HG02852 (cell line): ENCODE measurements around the gene TMC8.

Experiments used
- ATAC-seq: cut with Tn5 transposase; IDR thresholded peaks from one replicate; pipeline ENCODE4 v1.9.1; 2021; ENCODE audit warnings: mild to moderate bottlenecking, moderate library complexity; ENCODE audit not compliant: unreplicated experiment

TMC8 gene

DNA sequence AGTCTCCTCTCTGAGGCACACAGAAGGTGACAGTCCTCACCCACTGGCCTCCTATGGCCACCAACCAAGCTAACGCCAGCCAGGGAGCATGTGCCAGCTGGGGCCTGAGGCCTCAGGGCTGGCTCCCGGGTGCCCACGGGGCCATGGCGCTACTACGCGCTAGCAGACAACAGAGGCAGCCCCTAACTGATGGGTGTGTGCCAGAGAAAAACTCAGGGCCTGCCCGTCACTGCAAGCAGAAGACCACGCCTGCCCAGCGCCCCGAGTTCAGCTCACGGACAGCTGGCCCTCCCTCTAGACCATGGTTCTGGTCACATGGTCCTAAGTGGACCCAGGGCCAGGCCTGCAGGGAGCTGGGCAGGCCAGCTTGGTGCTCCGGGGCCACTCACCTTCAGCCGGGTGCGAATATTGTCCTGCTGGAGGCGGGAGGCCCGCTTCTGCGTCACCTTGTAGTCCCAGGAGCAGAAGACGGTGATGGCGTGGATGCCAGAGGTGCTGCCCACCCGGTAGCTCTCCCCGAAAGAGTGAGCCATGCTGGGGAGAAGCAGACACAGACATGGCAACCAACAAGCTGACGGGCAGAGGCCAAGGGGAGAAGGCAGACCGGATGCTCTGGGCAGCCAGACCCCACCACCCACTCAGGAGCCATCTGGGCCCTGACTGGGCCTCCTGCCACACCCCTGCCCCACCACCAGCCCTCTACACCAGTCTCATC lies 8.2 kb upstream of the TMC8 start:
- ATAC-seq: no peak

DNA sequence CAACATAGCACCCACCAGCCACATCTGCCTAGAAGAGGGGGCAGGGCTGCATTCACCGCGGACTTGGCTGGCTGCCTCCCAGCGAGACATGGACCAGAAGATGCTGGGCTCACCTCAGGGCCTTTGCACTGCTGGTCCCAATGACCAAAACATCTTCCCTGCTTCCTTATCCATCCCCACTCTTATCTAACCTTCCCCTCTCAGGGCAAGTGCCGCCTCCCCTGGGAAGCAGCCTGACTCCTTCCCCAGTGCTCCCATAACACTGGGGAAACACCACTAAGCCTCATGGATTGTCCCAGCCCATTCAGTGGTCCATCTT lies 7.7 kb upstream of the TMC8 start:
- ATAC-seq: no peak

DNA sequence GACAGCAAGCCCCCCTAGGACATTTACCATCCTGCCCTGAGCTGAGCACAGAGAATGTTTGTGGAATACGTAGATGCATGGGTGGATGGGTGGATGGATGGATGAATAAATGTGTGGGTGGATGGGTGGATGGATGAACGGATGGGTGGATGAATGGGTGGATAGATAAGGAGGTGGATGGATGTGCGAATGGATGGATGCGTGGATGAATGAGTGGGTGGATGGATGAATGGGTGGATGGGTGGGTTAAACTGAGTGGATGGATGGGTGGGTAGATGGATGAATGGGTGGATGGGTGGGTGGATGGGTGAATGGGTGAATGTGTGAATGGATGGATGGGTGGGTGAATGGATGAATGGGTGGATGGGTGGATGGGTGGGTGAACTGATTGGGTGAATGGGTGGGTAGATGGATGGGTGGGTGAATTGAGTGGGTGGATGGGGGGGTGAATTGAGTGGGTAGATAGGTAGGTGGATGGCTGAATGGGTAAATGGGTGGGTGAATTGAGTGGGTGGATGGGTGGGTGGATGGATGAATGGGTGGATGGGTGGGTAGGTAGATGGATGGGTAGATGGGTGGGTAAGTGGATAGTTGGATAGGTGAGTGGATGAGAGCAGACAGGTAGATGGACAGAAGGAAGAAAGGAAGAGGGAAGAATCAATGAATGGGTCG lies 7.2 kb upstream of the TMC8 start:
- no peak for ATAC-seq

DNA sequence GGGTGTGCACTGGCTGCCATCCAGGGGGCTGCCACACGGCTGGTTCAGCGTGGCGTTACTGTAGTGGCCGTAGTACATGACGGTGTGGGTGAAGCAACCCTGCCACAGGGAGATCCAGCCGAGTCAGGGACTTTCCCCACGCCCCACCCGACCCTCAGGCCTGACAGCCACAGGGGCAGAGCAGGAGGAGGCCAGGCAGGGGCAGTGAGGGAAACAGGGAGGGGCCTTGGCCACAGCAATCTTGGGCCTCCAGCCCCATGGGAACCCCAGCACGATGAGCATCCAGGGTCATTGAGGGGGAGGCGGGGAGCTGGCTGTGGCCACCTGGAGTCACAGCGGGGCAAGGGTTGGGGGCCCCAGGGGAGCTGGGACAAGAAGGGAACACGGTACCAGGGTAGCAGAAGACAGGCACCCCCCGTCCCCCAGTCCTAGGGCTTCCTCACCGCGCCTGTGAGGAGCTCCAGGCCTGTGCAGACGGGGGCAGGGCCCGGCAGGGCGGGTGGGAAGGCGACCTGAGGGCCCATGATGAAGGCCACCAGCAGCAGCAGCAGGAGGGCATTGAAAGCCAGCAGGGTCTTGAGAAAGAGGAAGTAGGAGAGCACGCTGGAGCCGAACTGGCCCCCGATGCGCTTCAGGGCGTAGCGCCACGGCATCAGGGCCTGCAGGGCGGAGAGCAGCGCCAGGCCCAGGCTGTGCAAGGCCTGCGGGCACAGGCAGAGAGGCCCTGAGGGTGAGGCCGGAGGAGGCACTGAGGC lies 6.3 kb upstream of the TMC8 start:
- ATAC-seq: no peak

DNA sequence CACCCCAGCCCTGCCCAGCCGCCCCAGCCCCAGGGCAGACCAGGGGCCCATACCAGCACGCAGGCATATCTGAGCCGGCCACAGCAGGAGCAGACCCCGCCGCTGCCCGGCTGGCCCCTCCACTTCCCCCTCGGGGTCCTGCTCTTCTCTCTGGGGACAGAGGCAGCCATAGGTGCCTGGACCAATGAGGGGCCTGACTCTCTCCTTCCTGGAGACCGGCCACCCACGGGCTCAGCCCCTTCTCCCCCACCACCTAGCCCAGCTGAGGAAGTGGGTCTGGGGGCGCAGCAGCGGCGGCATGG lies 5.8 kb upstream of the TMC8 start:
- ATAC-seq: no peak

DNA sequence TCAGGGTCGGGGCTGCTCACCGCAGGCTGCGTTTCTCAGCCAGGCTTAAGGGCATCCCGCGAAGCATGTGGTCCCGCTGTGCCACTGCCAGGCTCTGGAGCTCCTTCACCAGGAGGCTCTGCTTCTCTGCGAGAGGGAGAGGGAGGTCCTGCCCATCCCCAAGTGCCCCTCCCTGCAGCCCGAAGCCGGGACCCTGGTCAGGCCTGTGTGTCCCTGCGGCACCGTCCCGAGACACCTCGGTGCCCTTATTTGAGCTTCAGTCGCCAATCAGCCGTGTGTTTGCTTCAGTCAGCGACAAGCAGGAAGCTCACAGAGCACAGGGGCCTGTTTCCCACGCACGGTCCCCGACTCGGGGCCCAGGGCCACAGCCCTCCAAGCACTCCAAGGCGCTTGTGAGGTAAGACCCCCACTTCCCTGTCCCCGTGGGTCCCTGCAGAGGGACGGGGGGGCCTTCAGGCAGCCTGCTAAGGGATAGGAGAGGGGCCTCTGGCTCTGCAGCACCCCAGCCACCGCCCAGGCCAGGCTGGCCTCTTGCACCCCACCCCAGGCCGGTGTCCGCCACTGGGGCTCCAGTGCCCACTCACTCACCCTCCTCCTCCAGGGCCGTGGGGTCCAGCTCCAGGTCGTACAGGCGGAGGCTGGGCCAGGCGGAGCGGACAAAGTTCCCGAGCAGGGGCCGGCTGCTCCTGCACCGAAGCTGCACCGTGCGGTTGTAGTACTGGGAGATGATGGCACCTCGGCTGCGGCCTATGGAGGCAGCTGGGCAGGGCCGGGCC lies 5.2 kb upstream of the TMC8 start:
- ATAC-seq: no peak

DNA sequence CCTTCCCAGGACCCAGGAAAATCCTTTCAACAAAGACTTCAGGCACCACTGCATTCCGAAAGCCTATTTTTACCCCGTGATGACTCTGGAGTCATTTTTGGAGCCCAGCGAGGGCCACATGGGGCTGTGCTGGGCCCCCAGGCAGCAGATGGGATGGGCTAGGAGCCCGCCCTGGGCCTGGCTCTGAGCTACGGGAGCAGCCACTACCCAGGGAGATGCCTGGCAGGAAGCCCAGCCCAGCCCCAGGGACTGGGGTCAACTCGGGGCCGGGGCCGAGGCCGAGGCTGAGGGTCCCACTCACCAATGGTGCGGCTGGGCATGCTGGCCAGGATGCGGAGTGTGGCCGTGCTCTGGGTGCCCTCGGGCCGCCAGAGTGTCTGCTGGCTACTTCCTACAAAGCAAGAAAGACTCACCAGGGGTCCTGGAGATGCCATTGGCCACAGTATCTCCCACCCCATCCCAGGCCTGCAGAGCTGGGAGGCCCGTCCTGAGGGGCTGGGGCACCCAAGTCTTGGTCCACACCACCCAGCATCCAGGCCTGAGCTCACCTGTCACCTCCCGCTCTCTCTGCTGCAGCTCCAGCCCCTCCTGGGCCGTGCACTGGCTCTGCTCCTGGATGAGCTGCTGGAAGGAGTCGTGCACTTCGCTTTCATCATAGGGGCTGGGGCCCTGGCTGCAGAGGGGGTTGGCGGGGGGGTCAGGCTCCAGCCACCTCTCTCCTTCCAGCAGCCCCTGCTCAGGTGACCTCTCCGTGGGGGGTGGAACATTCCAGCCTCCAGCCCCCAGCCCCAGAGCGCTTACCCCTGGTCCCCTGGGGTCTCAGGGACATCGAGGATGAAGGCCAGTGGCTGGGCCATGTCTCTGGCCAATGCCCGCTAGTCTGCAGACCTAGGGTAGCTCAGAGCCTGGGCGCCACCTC lies 4.3 kb upstream of the TMC8 start:
- ATAC-seq: no peak

DNA sequence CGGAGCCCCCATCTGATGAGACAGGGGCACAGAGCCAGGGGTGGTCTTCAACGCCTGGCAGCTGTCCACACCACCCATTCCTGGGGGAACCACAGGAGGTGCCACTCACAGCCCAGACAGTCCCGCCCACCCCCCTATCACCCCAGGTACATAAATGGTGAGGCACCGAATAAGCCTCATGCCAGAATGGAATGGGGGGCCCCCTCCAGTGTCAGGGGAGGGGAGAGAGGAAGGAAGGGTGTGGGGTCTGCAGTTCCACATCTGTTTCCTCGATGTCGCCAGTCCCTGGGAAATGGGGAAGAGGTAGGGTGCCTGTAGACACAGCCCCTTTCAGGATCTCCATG lies 3.7 kb upstream of the TMC8 start:
- no peak for ATAC-seq

DNA sequence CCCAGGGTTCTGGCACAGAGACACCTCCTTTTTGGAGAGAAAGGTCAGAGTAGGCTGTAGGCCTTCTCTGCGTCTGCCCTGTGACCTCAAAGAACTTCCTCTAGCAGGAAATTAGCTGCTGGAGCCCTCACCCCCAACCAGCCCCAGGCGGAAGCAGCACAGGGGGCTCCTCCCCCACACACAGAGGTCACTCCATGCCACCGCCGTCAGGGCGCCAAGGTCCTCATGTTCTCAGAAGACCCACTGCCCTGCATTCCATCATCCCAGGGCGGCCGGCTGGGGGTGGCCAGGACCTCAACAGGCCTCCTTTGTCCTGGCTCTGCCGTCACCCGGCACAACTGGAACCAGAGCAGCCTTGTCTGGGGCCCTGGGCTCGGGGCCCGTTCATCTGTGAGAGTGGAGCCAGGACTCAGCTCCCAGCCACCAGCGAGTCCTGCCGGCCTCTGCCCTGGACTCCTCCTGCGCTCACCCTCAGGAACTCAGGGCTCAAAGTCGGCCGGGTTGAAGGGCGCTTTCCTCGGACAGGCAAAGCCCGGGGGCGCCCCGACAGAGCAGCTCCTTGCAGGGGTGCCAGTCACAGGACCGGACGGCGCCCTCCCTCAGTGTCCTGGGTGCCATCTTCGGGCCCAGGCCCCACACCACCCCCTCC lies 3.2 kb upstream of the TMC8 start:
- ATAC-seq: no peak

DNA sequence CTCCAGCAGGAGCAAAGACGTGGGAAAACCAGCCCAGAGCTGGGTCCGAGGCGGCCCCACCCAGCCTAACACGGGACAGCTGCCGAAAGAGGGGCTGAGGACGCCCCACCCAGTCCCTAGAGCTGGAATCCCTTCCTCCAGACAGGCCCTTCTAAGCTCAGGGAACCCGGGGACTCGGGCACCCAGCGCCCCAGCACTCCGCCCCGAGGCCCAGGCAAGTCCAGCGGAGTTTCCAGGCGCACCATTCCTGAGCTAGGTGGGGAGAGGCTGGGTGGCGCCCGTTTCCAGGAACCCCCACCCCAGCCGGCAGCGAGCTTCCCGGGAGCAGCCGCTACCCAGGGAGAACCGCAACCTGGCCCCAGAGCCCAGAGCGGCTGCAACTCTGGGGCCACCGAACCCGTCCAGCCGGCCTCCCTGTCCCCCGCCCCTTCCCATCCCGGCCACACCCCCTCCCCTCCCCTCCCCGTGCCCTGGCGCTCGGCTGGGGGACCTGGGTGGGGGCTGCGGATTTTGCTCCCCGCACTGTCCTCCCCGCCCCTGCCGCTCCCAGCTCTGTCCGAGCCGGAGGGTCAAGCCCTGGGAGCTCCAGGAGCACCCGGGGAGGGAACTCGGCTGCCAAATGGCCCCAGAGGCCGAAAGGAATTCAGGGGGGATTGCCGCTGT lies 2.6 kb upstream of the TMC8 start:
- ATAC-seq: no peak

DNA sequence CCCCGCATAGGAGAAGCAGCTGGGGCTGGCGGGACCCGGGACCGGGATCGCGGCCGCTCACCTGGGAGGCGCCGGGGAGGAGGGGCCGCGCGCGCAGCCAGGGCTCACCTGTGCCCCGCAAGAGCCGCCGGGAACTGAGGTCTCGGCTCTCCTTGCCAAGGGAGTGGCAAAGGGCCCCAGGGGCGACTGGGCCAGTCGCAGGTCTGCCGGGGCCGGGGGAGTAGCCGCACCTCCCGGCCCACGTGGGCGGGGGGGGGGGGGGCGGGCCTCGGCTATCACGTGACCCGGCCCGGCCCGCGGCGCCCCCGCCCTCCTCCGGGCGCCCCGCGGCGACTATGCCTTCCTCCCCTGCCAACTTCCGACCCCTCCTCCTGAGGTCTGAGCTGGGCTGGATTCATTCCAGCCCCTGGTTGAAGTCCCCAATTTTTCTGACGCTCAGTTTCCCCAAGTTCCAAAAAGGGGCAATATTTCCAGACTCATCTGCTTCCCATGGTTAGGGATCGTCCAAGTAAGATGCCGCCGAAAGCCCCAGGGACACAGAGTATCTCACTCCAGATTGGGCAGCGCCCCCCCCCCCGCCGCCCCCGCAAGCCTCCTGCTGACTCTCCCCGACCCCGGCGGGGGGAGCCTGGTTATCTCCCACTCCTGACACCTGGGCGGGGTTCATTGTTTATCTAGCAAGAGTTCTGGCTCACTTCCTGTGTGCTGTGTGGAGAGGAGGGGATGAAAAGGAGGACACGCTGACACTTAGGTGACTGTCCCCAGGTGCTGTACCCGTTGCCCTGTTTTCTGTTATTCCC lies 1.8 kb upstream of the TMC8 start, which contains the start of gene TMC6:
TMC6 (minus strand) TSS at position 205 of the 800 bp plus-strand sequence. CDS start 1,923 bp downstream, outside the sequence.
- ATAC-seq: no peak

DNA sequence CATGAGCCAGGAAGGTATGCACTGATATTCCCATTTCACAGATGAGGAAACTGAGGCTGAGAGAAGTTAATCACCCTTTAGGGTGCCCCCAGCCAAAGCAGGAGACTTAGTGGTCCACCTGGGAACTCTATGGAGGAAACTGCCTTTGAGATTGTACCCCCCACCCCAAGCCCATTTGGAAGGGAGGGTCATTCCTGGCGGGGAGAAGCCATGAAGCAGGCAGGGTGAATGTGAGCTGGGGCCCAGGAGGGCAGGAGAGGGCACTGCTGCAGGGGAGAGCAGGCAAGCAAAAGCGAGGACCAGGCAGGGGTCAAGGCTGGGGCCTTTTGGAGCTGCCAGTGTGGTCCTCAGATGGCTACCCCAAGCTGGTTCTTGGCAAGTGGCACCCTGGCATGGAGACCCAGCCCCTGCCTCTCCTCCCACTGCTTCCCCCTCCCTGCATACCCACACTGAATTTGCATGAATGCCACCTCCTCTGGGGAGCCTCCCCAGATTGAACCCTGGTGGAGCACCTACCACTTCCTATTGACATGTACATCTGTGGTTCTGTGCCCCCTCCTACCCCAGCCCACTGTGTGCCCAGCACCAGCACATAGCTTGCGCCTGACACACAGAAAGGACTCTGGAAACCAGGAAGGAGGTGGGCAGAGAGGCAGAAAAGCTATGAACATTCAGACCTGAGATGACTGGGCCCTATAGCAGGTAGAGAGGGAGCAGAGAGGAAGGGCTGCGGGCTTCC lies 1.1 kb upstream of the TMC8 start:
- no peak for ATAC-seq

DNA sequence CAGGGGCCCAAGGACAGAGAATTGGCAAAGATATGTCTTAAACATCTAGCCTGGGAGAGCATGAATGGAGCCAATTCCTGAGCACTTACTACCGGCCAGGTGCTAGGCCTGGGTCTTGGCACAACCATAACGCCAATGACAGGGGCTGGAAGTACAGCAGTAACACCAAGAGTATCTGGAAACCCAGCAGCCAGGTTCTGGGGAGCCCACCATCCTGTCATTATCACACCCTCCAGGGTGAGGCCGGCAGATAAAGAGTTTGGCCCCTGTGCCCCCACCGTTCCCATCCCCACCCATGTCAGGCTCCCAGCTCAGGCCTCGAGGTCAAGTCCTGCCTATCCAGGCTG lies 508 bp upstream of the TMC8 start:
- ATAC-seq: no peak

DNA sequence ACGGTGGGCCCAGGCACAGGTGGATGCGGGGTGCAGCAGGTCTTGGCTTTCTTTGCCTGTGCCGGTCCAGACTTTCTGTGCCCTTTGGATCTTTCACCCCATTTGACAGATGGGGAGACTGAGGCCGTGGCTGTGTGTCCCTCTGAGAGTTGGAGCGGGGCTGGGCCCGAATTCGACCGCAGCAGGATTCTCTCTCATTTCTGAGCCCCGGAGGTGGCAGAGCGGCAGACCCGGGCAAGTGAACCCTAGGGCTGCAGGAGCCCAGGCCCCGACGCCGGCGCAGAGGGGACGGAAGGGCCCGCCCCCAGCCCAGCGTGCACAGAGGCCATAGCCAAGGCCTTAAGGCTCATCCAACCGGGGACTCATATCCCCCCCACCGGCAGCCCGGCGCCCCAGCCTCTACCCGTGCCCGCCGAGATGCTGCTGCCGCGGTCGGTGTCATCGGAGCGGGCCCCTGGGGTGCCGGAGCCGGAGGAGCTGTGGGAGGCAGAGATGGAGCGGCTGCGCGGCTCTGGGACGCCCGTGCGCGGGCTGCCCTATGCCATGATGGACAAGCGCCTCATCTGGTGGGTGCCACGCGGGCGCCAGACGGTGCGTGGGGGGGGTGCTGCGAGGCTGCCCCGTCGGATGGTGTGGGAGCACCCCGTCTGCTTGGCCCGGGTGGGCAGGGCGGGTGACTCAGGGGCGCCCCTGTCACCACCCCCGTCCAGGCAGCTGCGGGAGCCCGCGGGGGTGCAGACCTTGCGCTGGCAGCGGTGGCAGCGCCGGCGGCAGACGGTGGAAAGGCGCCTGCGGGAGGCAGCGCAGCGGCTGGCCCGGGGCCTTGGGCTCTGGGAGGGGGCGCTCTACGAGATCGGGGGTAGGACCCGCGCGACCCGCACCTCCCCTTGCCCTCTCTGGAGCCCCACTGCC lies 857 bp downstream of the TMC8 start:
- ATAC-seq: no peak

DNA sequence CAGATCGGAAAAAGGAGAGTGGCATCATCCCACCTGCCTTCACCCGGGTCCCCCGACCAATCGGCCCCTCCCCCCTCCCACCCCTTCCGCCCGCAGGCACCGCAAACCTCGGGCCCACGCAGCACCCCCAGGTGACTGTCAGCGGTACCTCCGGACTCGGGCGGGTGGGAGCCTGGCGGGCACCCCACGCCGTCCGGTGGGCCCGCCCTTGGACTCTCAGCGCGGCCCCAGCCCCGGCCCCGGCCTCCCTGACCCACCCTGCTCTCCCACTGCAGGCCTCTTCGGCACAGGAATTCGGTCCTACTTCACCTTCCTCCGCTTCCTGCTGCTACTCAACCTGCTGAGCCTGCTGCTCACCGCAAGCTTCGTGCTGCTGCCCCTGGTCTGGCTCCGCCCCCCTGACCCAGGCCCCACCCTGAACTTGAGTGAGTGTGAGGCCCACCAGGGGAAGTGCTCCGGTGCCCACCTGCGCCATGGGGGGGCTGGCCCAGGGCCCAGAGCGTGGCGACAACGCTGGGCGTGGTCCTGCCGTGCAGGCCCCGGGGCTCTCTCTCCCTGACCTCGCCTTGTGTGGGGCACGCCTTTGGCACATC lies 1.6 kb downstream of the TMC8 start:
- no peak for ATAC-seq

DNA sequence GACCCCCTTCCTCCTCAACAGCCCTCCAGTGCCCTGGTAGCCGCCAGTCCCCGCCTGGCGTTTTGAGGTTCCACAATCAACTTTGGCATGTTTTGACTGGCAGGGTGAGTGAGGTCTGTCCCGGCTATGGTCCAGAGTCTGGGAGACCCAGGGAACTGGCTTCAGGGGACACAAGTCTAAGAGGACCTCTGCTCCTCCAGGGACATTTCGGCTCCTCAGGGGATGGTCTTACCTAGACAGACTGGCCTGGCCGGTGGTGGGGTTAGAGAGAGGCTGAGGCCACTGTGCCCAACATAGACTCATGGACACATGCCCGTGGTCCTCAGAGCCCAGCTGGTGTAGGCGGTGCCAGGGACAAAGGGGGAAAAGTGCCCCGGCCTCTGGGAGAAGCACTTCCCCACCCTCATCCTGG lies 2.2 kb downstream of the TMC8 start:
- ATAC-seq: no peak
